RWPE2 (cell line): ENCODE data around the gene TTC39A.
A peak's percentile ranks its signal among the peaks of the same experiment; 100 is the strongest.

Experiments used
- ATAC-seq: fragments of 200-7000 bp; cut with Tn5 transposase; 3 replicates; pipeline ENCODE4 v1.9.1; 2021; ENCODE audit warnings: low read depth
- DNase-seq: peaks from one replicate; pipeline ENCODE4 v3.0.0-alpha.2; 2020; ENCODE audit warnings: low spot score
- H3K27ac ChIP-seq: fragments of 450-650 bp; 2 replicates; pipeline ENCODE4 v1.5.1; 2017; ENCODE audit warnings: mild to moderate bottlenecking; ENCODE audit not compliant: poor library complexity, severe bottlenecking
- H3K27me3 ChIP-seq: fragments of 250-450 bp; sonication (Bioruptor Pico); 2 replicates; pipeline ENCODE4 v1.5.1; 2021; ENCODE audit warnings: mild to moderate bottlenecking, moderate library complexity; ENCODE audit not compliant: insufficient read depth, poor library complexity, severe bottlenecking
- H3K36me3 ChIP-seq: fragments of 250-450 bp; sonication (Bioruptor Pico); 2 replicates; pipeline ENCODE4 v1.5.1; 2020; ENCODE audit warnings: low read depth, mild to moderate bottlenecking, moderate library complexity
- H3K4me1 ChIP-seq: fragments of 250-450 bp; sonication (Bioruptor Pico); 2 replicates; pipeline ENCODE4 v1.5.1; 2021; ENCODE audit warnings: mild to moderate bottlenecking, moderate library complexity; ENCODE audit not compliant: insufficient read depth, poor library complexity, severe bottlenecking
- H3K4me3 ChIP-seq: fragments of 250-450 bp; sonication (Bioruptor Pico); 2 replicates; pipeline ENCODE4 v1.5.1; 2021; ENCODE audit warnings: mild to moderate bottlenecking, moderate library complexity; ENCODE audit not compliant: severe bottlenecking
- H3K9me3 ChIP-seq: fragments of 250-450 bp; sonication (Bioruptor Pico); 2 replicates; pipeline ENCODE4 v1.5.1; 2021; ENCODE audit warnings: mild to moderate bottlenecking, moderate library complexity; ENCODE audit not compliant: severe bottlenecking
- CTCF ChIP-seq: fragments of 450-650 bp; IDR thresholded peaks from one replicate; pipeline ENCODE4 v1.5.1; 2017; ENCODE audit warnings: mild to moderate bottlenecking, moderate library complexity; ENCODE audit not compliant: poor library complexity, severe bottlenecking

Gene TTC39A

GRCh38 chr1:51324251-51325010 is 5.9 kb downstream of the TTC39A start:
- no peak for TF ChIP-seq CTCF
- no peak for DNase-seq
- Histone ChIP-seq H3K36me3 (no peaks in the 10 kb centered on the region), H3K27ac (no peak overlapping the region), H3K9me3 (no peaks in the 10 kb centered on the region), H3K4me3 (no peak overlapping the region), H3K4me1 (no peaks in the 10 kb centered on the region), H3K27me3 (no peaks in the 10 kb centered on the region)
- ATAC-seq: no peak

GRCh38 chr1:51323778-51324177 is 6.6 kb downstream of the TTC39A start:
- Histone ChIP-seq H3K4me1 (no peaks in the 10 kb centered on the region), H3K4me3 (no peak overlapping the region), H3K9me3 (no peaks in the 10 kb centered on the region), H3K27me3 (no peaks in the 10 kb centered on the region), H3K27ac (no peak overlapping the region), H3K36me3 (no peaks in the 10 kb centered on the region)
- no peak for DNase-seq
- no peak for ATAC-seq
- TF ChIP-seq CTCF: no peak

- Histone ChIP-seq H3K27me3 (no peaks in the 10 kb centered on the region), H3K9me3 (no peaks in the 10 kb centered on the region), H3K4me3 (no peak overlapping the region), H3K4me1 (no peaks in the 10 kb centered on the region), H3K36me3 (no peaks in the 10 kb centered on the region), H3K27ac (no peak overlapping the region)
- TF ChIP-seq CTCF: no peak
- ATAC-seq (no peak), DNase-seq (no peak)
Measured at GRCh38 chr1:51322417-51323101, 7.8 kb downstream of the TTC39A start.

GRCh38 chr1:51321924-51322280 is 8.5 kb downstream of the TTC39A start:
- Histone ChIP-seq H3K4me1 (no peaks in the 10 kb centered on the region), H3K9me3 (no peaks in the 10 kb centered on the region), H3K27ac (no peak overlapping the region), H3K4me3 (no peak overlapping the region), H3K27me3 (no peaks in the 10 kb centered on the region), H3K36me3 (no peaks in the 10 kb centered on the region)
- DNase-seq: peak; percentile 36
- no peak for ATAC-seq
- TF ChIP-seq CTCF: no peak
